Stimulated activated CD4-positive, alpha-beta T cell treated with anti-CD3 and anti-CD28 coated beads, Interleukin-4, amount 100 ng/mL, for 48 hours (primary cell): Measurements from ENCODE around the gene CHMP5.

Source experiments
- DNase-seq, 2 donors: peaks; one replicate each; pipeline ENCODE4 v3.0.0-alpha.2; 2020; ENCODE audit warnings: low read depth in 2 of 2

CHMP5 gene

GRCh38 chr9:33318225-33318624 lies 53.4 kb downstream of the CHMP5 start:
- DNase-seq: no peak

GRCh38 chr9:33318781-33319180 lies 53.9 kb downstream of the CHMP5 start:
- no peak for DNase-seq

GRCh38 chr9:33320230-33320567 lies 55.4 kb downstream of the CHMP5 start:
- no peak for DNase-seq

- no peak for DNase-seq
Observed at GRCh38 chr9:33320568-33321261, 55.9 kb downstream of the CHMP5 start.

GRCh38 chr9:33329117-33329563 lies 64.3 kb downstream of the CHMP5 start:
- no peak for DNase-seq

GRCh38 chr9:33329979-33330378 lies 65.1 kb downstream of the CHMP5 start:
- no peak for DNase-seq

GRCh38 chr9:33331377-33331891 lies 66.6 kb downstream of the CHMP5 start:
- no peak for DNase-seq
